Hematopoietic multipotent progenitor cell treated with erythropoietin and hydrocortisone succinate and interleukin-3 and kit ligand, for 4 days (in vitro differentiated cells): Measurements from ENCODE around the gene PGC.

Source experiments
- DNase-seq: peaks from one replicate; pipeline ENCODE4 v3.0.0-alpha.2; 2015

The PGC gene

GRCh38 chr6:41693281-41694240, 53.6 kb downstream of the PGC start:
- no peak for DNase-seq

- DNase-seq = no peak
Measured at GRCh38 chr6:41692730-41693129, 54.5 kb downstream of the PGC start.

- DNase-seq = no peak
Measured at GRCh38 chr6:41692080-41692675, 55.0 kb downstream of the PGC start.

GRCh38 chr6:41691426-41692079, 55.6 kb downstream of the PGC start:
- DNase-seq = no peak

GRCh38 chr6:41690541-41691330, 56.5 kb downstream of the PGC start:
- DNase-seq = no peak

GRCh38 chr6:41689171-41690008, 57.8 kb downstream of the PGC start:
- no peak for DNase-seq

- no peak for DNase-seq
Measured at GRCh38 chr6:41688256-41688965, 58.8 kb downstream of the PGC start.

GRCh38 chr6:41687501-41688175, 59.6 kb downstream of the PGC start:
- no peak for DNase-seq
